ENCODE data around the gene KLF9. TPM values are rescaled to one million over a fixed set of nuclear protein-coding genes. Genes with fewer than 3 reads are reported as not detected.
A peak's percentile ranks its signal among the peaks of the same experiment; 100 is the strongest.

KLF9 gene
- total RNA-seq (10 to 100 TPM in 1 of 2 donors, 1 to 10 TPM in 1; 2.2 to 77.0 TPM), polyA plus RNA-seq (10 to 100 TPM; 15.0 to 18.4 TPM)

GRCh38 chr9:70413799-70414775 is at the start of gene KLF9:
KLF9 (minus strand) TSS chr9:70414657; CDS start chr9:70413363, 1,294 bp downstream.
- peak within 1 kb of the TSS; percentile 100 for H3K9ac ChIP-seq (ENCODE audit: low read depth in 1 of 2, low read length in 2 of 2)
- H3K27me3 ChIP-seq (ENCODE audit: control insufficient read depth in 4 of 4, insufficient read depth in 4 of 4, low read length in 3 of 4): no peaks in the 10 kb centered on the region
- H3K27ac ChIP-seq (ENCODE audit: low read depth in 1 of 2, low read length in 2 of 2): peak within 1 kb of the TSS; percentile 87 to 99
- TF ChIP-seq FOXA1 (IDR thresholded peaks at IDR 0.05) (peak; percentile 95), SP1 (IDR thresholded peaks at IDR 0.05) (peak; percentile 98), JUND (IDR thresholded peaks at IDR 0.05) (peak; percentile 71 to 79), REST (IDR thresholded peaks at IDR 0.05) (peak; percentile 80), FOXA2 (IDR thresholded peaks at IDR 0.05) (peak; percentile 84), ATF3 (IDR thresholded peaks at IDR 0.05) (peak; percentile 76), YY1 (IDR thresholded peaks at IDR 0.05) (peak; percentile 96), MAX (IDR thresholded peaks at IDR 0.05) (peak; percentile 100), HNF4A (conservative IDR thresholded peaks at IDR 0.05) (peak; percentile 27 to 47), RXRA (IDR thresholded peaks at IDR 0.05) (peak; percentile 88 to 90), ZBTB33 (IDR thresholded peaks at IDR 0.05) (no peak), TAF1 (conservative IDR thresholded peaks at IDR 0.05) (peak; percentile 94), RAD21 (IDR thresholded peaks at IDR 0.05) (peak; percentile 34 to 42), NR2F2 (IDR thresholded peaks at IDR 0.05) (peak; percentile 58), CTCF (IDR thresholded peaks at IDR 0.05; ENCODE audit: low read depth, low read length, missing input control) (no peak), HNF4G (IDR thresholded peaks at IDR 0.05) (no peak), EGR1 (IDR thresholded peaks at IDR 0.05; ENCODE audit: low read depth in 2 of 2) (peak; percentile 34 to 79), GABPA (IDR thresholded peaks at IDR 0.05 in 1 of 2, conservative IDR thresholded peaks at IDR 0.05 in 1 of 2) (peak in 1 of 2 donors; percentile 36)
- peaks cover 2 to 55% (median 12%) of the 10 kb centered on the region in 4 donors for H3K4me1 ChIP-seq (ENCODE audit: control insufficient read depth in 4 of 4, insufficient read depth in 4 of 4, low read length in 3 of 4)
- H3K9me3 ChIP-seq (ENCODE audit: control insufficient read depth in 4 of 4, low read length in 3 of 4): no peaks in the 10 kb centered on the region
- no peaks in the 10 kb centered on the region for H3K36me3 ChIP-seq (ENCODE audit: control insufficient read depth in 4 of 4, insufficient read depth in 3 of 4, low read depth in 1 of 4, low read length in 3 of 4)
- WGBS: under 1% methylated on average over 48 of the region's 48 CpGs
- peak; percentile 62 for DNase-seq (ENCODE audit: low spot score)
- H3K4me3 ChIP-seq (ENCODE audit: low read depth in 1 of 3, low read length in 3 of 3): peak within 1 kb of the TSS; percentile 77 to 100 (median 89)

Measured in liver (tissue), 9 donors.